PC-9 (cell line): Measurements from ENCODE around the gene IL22RA2. TPM values are rescaled to one million over a fixed set of nuclear protein-coding genes. Genes with fewer than 3 reads are reported as not detected.

Experiments
- BruUV-seq: library from RNA; stranded (reverse); fragments of 400-500 nt; replicated peaks from 2 replicates; lab custom pipeline; 2021; lab: Mats Ljungman, UMichigan
- CTCF ChIA-PET: fragments of 300-600 bp; sonication (Branson Sonifier 250); formaldehyde crosslinking; loops from one replicate; lab custom pipeline; 2022; ENCODE audit warnings: antibody characterized with exemption; lab: Charles Lee
- POLR2A ChIA-PET: fragments of 300-600 bp; sonication (Branson Sonifier 250); formaldehyde crosslinking; loops from one replicate; lab custom pipeline; 2022; ENCODE audit warnings: antibody characterized with exemption; ENCODE audit not compliant: unreplicated experiment; lab: Charles Lee
- DNase-seq, 2 experiments: peaks; one replicate each; pipeline versions ENCODE4 v3.0.0 to v3.0.0-alpha.2; 2015 to 2022; ENCODE audit warnings: mixed read lengths in 1 of 2
- H2AFZ ChIP-seq: fragments of 200-600 bp; sonication (generic); 2 replicates; pipeline ENCODE4 v1.8.1; 2017; ENCODE audit warnings: antibody characterized with exemption
- H3F3A ChIP-seq: fragments of 200-600 bp; sonication (generic); 2 replicates; pipeline ENCODE4 v1.8.1; 2017; ENCODE audit warnings: antibody characterized with exemption, mild to moderate bottlenecking, low read depth; ENCODE audit not compliant: insufficient read depth
- H3K27ac ChIP-seq: fragments of 200-600 bp; sonication (generic); 2 replicates; pipeline ENCODE4 v1.6.1; 2016; ENCODE audit warnings: mixed run types
- H3K27me3 ChIP-seq: fragments of 200-600 bp; sonication (generic); 2 replicates; pipeline ENCODE4 v1.6.1; 2016; ENCODE audit warnings: low read depth, mixed run types; ENCODE audit not compliant: insufficient read depth
- H3K36me3 ChIP-seq: fragments of 200-600 bp; sonication (generic); 2 replicates; pipeline ENCODE4 v1.6.1; 2016; ENCODE audit warnings: low read depth, mixed run types
- H3K4me1 ChIP-seq: fragments of 200-600 bp; sonication (generic); replicated peaks from 2 replicates; pipeline ENCODE4 v1.6.1; 2016; ENCODE audit warnings: mixed run types; ENCODE audit not compliant: insufficient read depth
- H3K4me2 ChIP-seq: fragments of 200-600 bp; sonication (generic); 2 replicates; pipeline ENCODE4 v1.6.1; 2017; ENCODE audit warnings: mixed run types
- H3K4me3 ChIP-seq: fragments of 200-600 bp; sonication (generic); 2 replicates; pipeline ENCODE4 v1.6.1; 2016; ENCODE audit warnings: mixed run types
- H3K79me2 ChIP-seq: fragments of 200-600 bp; sonication (generic); 2 replicates; pipeline ENCODE4 v1.6.1; 2017; ENCODE audit warnings: low read depth, mixed run types
- H3K9me2 ChIP-seq: fragments of 200-600 bp; sonication (generic); 2 replicates; pipeline ENCODE4 v1.8.1; 2017; ENCODE audit warnings: mild to moderate bottlenecking; ENCODE audit not compliant: insufficient read depth
- H3K9me3 ChIP-seq: fragments of 200-600 bp; sonication (generic); 2 replicates; pipeline ENCODE4 v1.8.1; 2016; ENCODE audit warnings: low read depth; ENCODE audit not compliant: insufficient read depth
- H4K20me1 ChIP-seq: fragments of 200-600 bp; sonication (generic); 2 replicates; pipeline ENCODE4 v1.8.1; 2017; ENCODE audit not compliant: insufficient read depth
- CTCF ChIP-seq: fragments of 200-600 bp; sonication (generic); conservative IDR thresholded peaks from 2 replicates; pipeline ENCODE4 v1.6.1; 2017; ENCODE audit warnings: mixed run types, antibody characterized with exemption, mild to moderate bottlenecking, moderate library complexity
- EZH2 ChIP-seq: fragments of 200-600 bp; sonication (generic); IDR thresholded peaks from 2 replicates; pipeline ENCODE4 v1.8.0; 2017; ENCODE audit warnings: antibody characterized with exemption, low read depth
- intact Hi-C: fragments of 100-400 bp; cut with micrococcal nuclease; formaldehyde crosslinking; loops from one replicate; pipeline ENCODE4 v1.10.0; 2022; ENCODE audit not compliant: unreplicated experiment
- total RNA-seq: library from RNA; stranded (reverse); gene quantifications from 2 replicates; pipeline ENCODE4 v1.2.3, GENCODE V29; 2021

Gene IL22RA2
- total RNA-seq, 1 experiment from 2014 or later, result not detected

- no peak overlapping the region for H3K4me2 ChIP-seq
- no peaks in the 10 kb centered on the region for H3K4me1 ChIP-seq
- H3K36me3 ChIP-seq, result no peaks in the 10 kb centered on the region
- no peaks in the 10 kb centered on the region for H3K9me2 ChIP-seq
- no peak overlapping the region for H3K27ac ChIP-seq
- ChIA-PET POLR2A (no interaction called here), CTCF (no interaction called here)
- no peak for DNase-seq
- no peaks in the 10 kb centered on the region for H4K20me1 ChIP-seq
- H3F3A ChIP-seq, result no peaks in the 10 kb centered on the region
- no peaks in the 10 kb centered on the region for H3K27me3 ChIP-seq
- H3K9me3 ChIP-seq, result peaks cover 65% of the 10 kb centered on the region
- no peak overlapping the region for H3K4me3 ChIP-seq
- no peaks in the 10 kb centered on the region for H3K79me2 ChIP-seq
- BruUV-seq, result no TSS peak
- intact Hi-C loops, result no loop called here
- no peak for TF ChIP-seq EZH2
- no peak for TF ChIP-seq CTCF
- no peak overlapping the region for H2AFZ ChIP-seq
Measured at GRCh38 chr6:137185290-137185689, 11.8 kb upstream of the IL22RA2 start.

DNA sequence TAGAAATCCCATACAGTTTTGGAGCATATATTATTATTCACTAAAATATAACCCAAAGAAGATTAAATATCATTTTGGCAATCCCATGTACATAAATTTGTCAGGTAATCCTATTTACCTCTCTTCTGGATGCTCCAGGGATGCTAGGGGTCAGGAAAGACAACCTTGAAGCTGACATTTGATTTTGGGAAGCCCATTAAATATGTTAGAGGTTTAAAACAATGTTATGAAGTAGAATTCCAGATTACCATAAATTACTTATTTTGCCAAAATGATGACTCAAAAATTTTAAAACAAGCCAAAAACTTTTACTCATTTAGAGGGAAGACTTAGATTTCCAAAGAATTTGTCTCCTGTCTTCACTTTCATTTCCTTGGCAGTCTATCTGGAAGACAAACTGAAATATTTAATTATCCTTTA, 9.2 kb upstream of the IL22RA2 start:
- H4K20me1 ChIP-seq, result no peaks in the 10 kb centered on the region
- no peak for TF ChIP-seq EZH2
- no peak for TF ChIP-seq CTCF
- no peaks in the 10 kb centered on the region for H3K79me2 ChIP-seq
- CTCF ChIA-PET, result no interaction called here
- H3K27ac ChIP-seq, result no peak overlapping the region
- peaks cover 45% of the 10 kb centered on the region for H3K9me3 ChIP-seq
- POLR2A ChIA-PET, result interaction anchor here (0.8 kb wide), 1 partner anchor 11 kb away, joined by 7 read pairs; no protein-coding TSS in a partner anchor
- H3F3A ChIP-seq, result no peaks in the 10 kb centered on the region
- no TSS peak for BruUV-seq
- intact Hi-C loops, result no loop called here
- no peak for DNase-seq
- H3K4me1 ChIP-seq, result no peaks in the 10 kb centered on the region
- H3K9me2 ChIP-seq, result no peaks in the 10 kb centered on the region
- H2AFZ ChIP-seq, result no peak overlapping the region
- no peak overlapping the region for H3K4me3 ChIP-seq
- no peaks in the 10 kb centered on the region for H3K27me3 ChIP-seq
- no peaks in the 10 kb centered on the region for H3K36me3 ChIP-seq
- H3K4me2 ChIP-seq, result no peak overlapping the region

GRCh38 chr6:137181891-137182653, 8.6 kb upstream of the IL22RA2 start:
- CTCF ChIA-PET, result no interaction called here
- POLR2A ChIA-PET, result interaction anchor here (0.8 kb wide), 1 partner anchor 12 kb away, joined by 7 read pairs; no protein-coding TSS in a partner anchor
- Histone ChIP-seq H3K79me2 (no peaks in the 10 kb centered on the region), H3K4me2 (no peak overlapping the region), H3K27me3 (no peaks in the 10 kb centered on the region), H4K20me1 (no peaks in the 10 kb centered on the region), H3K36me3 (no peaks in the 10 kb centered on the region), H3F3A (no peaks in the 10 kb centered on the region), H3K4me3 (no peak overlapping the region), H3K9me3 (peaks cover 44% of the 10 kb centered on the region), H3K4me1 (no peaks in the 10 kb centered on the region), H3K9me2 (no peaks in the 10 kb centered on the region), H3K27ac (no peak overlapping the region), H2AFZ (no peak overlapping the region)
- intact Hi-C loops, result no loop called here
- no peak for TF ChIP-seq CTCF
- no peak for TF ChIP-seq EZH2
- no TSS peak for BruUV-seq
- no peak for DNase-seq
